NCI-H2081 (cell line): ENCODE data around the gene MUC15.
"Not testable (repeated sequence)": the region's sequence is repeated elsewhere in the genome, so short reads cannot be mapped to it uniquely, and the experiment has no call there.

Source experiments
- DNase-seq, 2 experiments: peaks; one replicate each; lab custom pipeline; 2025; lab: John Stamatoyannopoulos, UW

Gene MUC15, protein sequence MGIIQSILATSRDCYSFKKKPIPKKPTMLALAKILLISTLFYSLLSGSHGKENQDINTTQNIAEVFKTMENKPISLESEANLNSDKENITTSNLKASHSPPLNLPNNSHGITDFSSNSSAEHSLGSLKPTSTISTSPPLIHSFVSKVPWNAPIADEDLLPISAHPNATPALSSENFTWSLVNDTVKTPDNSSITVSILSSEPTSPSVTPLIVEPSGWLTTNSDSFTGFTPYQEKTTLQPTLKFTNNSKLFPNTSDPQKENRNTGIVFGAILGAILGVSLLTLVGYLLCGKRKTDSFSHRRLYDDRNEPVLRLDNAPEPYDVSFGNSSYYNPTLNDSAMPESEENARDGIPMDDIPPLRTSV

DNA sequence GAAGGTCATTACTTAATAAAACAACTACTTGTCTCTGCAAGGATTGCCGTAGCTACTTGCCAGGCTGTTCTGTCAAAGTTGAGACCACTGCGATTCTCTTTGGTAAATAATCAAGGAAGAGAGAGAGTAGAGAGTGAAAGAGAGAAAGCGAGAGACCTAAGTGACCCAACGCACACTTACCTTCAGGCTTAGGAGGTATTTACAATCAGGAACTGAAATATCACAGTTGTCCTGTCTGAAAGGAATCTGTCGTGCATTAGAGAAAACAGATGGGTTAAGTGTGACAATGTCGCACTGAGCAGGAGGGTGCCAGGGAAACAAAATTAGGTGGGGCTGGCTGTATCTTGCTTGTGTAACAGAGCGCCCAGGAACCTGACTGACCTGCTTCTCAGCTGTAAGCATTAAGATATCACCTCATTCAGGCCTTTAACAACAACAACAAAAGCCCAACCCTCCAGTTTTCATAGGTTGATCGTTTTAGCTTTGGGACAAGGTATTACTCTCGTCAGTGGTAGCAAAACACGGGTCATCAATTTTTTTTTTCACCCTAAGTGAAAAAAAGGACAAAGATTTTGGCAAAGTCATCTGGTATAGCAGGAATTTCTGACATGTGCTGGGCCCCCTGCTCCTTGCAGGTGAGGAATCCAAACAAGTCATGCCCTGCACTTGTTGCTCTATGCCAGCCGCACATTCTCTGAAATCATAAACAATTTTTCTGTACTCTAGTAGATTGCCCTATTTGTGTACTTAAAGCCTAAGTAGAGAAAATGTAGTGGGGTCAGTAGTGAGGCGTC lies at the start of gene MUC15:
TSS of gene MUC15 (minus strand) at position 403 of the 794 bp plus-strand sequence. CDS start 5,169 bp downstream, outside the sequence.
- no peak for DNase-seq

GRCh38 chr11:26621132-26621531 lies 49.1 kb upstream of the MUC15 start:
- DNase-seq = no peak

- no peak for DNase-seq
Measured at GRCh38 chr11:26620282-26621045, 48.4 kb upstream of the MUC15 start.

GRCh38 chr11:26618441-26618840 lies 46.4 kb upstream of the MUC15 start:
- no peak for DNase-seq

- no peak for DNase-seq
Measured at GRCh38 chr11:26613759-26614158, 41.7 kb upstream of the MUC15 start.

DNA sequence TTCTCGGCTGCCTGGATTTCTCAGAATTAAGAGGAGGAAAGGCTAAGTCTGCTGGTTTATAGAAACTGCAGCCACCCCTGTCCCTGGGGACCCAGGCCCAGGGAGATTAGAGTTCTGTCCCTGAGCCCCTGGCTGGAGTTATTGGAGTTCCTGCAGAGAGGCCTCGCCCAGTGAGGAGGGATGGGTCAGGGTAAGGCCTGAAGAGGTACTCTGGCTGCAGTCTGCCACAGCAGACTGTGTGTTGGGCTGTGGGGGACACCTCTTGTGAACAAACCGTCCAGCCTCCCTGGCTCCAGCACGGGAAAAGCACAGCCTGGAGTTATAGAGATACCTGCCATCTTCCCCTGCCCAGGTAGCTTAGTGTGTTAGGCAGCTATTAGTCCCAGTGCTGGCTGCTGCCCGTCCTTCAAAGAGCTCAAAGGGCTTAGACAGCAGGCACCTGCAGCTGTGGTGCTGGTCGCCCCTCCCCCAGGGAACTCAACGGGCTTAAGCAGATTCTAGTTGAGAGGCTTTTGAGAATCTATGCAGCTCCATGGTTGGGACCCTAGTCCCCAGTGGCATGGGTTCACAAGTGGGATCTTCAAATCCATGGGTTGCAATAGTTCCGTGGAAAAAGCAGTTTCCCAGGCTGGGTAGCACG lies 36.6 kb upstream of the MUC15 start:
- DNase-seq = no peak

- no peak for DNase-seq
Measured at GRCh38 chr11:26607725-26608506, 35.9 kb upstream of the MUC15 start.

DNA sequence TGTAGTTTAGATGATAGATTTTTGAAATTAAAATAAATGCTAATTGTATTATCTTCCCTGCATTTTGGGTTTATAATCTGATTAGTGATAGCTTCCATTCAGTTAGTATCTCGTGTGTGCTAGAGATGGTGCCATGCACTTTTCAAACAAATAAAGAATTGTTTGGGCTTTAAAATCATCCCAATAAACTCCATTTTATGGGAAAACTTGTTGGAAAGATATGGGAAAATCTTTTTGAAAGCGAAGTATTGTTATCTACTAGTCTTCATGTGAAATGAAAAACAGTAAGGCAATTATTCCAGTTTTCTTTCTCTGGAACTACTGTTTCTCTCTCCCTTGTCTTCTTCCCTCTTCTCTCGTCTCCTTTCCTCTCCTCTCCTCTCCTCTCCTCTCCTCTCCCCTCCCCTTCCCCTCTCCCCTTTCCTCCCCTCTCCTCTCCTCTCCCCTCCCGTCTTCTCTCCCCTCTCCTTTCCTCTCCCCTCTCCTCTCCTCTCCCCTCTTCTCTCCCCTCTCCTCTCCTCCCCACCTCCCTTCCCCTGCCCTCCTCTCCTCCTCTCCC lies 27.9 kb upstream of the MUC15 start:
- DNase-seq = no peak

- peak; percentile 10 to 23 for DNase-seq
Measured at GRCh38 chr11:26599425-26599824, 27.4 kb upstream of the MUC15 start.

DNA sequence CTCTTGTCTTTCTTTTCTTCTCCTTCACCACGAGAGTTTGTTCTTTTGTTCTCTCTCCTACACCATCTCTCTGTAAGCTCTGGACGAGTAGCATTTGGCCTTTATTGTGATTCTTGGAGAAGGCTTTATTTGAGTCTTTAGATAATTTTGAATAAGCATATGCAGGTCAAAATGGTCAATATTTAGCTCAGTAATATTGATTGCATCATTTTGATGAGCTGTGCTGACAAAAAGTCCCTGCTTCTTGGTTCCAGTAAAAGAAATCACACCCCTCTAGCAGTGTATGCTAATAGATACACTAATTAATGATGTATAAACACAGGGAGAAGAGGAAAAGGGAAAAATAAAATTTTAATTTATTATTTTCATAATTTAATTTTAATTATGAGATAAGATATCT lies 25.8 kb upstream of the MUC15 start:
- DNase-seq = no peak

DNA sequence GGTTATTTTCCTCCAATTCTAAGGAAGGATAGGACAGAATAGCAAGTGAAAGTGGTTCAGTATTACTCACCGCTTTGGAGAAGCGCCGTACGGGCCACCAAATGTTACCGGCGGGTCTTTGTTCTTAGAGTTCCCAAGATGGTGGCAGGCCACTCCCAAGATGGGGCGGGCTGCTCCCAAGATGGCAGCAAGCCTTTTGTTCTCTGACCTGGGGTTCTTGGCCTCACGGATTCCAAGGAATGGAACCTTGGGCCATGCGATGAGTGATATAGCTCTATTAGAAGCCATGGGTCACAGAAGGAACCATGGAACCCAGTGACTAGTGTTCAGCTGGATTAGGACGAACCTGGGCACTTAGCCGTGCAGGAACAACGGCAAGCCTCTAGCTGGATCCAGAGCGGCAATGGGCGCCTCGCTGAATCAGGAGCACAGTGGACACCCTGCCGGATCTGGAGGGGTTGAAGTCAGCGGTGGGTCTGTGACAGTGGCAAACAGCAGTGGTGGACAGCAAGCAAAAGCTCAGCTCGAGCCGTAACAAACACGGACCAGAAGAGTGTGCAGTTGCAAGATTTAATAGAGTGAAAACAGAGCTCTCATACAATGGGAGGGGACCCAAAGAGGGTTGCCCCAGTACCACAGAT lies 25.1 kb upstream of the MUC15 start:
- not testable (repeated sequence) for DNase-seq

GRCh38 chr11:26595207-26595865 lies 23.3 kb upstream of the MUC15 start:
- DNase-seq = not testable (repeated sequence)

GRCh38 chr11:26593691-26594090 lies 21.6 kb upstream of the MUC15 start:
- DNase-seq = no peak

DNA sequence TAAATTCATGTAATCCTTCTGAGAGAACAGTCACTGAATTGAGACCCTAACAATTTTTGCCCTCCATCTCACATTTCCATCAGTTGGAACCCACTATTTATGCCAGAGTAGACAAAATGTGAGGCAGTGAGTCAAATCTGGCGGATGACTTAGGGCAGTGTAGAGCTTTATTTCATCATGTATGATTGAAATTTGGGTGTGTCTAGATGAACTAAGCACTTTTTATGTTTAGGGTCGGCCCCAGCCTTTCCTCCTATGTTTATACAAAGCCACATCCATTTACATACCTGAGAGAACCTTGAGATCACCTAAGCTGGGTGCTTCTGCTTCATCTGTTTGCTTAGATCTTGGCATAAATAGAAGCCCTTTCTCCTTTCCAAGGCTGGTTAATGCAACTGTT lies 15.0 kb upstream of the MUC15 start:
- DNase-seq = no peak

DNA sequence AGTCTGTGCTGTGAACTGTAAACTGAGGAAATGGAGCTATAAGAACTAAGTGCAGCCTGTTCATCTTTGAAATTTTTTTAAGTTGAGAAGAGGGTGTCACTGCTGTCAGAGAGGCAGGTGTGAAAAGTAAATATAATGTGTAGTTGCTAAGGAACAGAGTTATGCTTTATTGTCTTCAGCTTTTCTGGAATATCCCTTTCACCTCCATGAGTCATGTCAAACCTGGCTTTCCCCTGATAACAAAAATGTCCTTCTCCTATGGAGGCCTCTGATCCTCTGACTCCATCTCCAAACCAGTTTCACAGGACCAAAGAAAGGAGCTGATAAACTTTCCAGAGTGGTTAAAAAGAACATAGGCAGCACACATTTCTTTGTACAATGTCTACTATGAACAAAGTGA lies 12.8 kb upstream of the MUC15 start:
- DNase-seq = peak in 1 of 2 experiments; percentile 4

DNA sequence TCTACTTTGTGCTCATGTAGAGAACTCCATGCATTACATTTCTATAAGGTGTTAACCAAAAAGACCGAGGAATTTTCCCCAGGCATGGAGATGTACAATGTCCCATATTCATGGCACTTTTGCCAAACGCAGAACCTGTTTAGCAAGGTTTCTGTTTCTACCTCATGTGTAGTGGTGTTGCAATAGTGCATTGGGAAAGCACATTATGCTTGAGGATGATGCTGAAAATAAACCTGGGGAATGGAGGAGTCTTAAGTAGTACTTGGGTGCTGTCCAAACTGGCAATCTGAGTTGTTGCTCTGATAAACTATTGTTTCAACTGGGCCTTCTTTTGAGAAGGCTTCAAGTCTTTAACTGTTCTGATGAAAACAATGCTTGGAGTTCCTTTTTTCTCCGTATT lies 11.5 kb upstream of the MUC15 start:
- DNase-seq = no peak

DNA sequence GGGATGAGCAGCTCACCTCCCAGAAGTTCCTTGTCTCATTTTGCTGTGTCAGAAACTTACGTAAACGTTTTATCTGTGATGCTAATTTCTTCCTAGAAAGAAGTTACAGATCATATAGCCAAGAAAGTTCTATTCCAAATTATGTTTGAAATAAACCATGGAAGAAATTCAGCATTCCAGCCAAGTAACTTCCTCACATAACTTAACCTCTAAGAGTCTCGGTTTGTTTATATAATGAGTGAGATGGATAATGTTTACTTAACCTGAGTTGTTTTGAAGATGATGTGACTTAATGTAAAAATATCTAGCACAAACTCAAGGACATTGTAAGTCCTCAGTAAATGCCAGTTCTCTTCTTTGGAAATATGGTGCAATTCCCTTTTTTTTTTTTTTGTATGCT lies 8.9 kb upstream of the MUC15 start:
- DNase-seq = no peak

DNA sequence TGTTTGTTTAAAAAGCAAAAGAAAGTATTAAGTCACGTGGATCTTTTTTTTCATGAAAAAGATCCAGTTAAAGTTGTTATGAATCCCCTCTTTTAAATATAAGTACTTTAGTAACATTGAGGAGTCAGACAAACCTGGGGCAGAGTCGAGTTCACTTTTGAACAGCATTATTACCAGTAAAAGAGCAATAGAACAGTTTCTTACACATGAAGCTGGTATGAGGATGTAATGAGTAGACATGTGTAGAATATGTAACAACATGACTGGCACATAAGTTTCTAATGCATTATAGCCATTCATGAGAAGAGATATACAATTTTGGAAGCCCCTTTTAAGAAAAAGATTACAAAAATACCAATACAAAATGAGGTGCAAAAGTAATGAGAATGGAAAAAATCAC lies 7.6 kb upstream of the MUC15 start:
- no peak for DNase-seq

DNA sequence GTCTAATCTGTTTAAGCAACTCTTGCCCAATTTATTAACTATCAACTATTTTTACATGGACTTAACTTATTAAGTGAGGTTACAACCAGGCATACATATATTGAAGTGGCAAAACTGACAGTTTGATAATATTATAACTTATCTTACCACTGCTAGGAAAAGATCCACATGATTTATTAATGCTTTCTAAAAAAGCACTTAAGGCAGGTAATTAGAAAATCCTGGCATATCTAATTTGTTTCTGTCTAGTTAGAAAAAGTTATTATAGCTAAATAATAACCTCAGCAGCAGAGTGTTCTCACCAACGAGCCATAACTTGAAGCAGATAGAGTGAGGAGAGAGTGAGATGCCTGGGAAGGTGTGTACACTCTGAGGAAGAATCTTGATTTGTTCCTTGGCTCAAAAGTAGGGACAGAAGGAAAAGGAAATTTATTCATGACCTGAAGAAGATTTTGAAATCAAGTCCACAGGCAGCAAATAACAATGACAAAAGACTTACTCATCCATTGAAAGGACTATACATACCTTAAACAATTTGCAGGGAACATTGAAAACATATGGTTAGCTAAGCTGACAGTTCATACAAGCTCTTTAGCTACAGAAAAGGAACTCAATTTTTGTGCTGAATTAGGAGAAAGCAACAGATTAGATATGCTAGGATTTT lies 7.1 kb upstream of the MUC15 start:
- DNase-seq = no peak
